SU-DHL-6 (cell line): Measurements from ENCODE around the gene ZNF804B.

Source experiments
- H2AFZ ChIP-seq: fragments of 200-600 bp; sonication (generic); 2 replicates; pipeline ENCODE4 v1.6.1; 2014; ENCODE audit warnings: low read depth, mild to moderate bottlenecking, moderate library complexity, mixed read lengths, antibody characterized with exemption, low read length; ENCODE audit not compliant: severe bottlenecking
- H3F3A ChIP-seq: fragments of 200-600 bp; shearing (Covaris generic); 2 replicates; pipeline ENCODE4 v1.6.0; 2016; ENCODE audit warnings: antibody characterized with exemption, mild to moderate bottlenecking; ENCODE audit not compliant: insufficient read depth
- H3K27ac ChIP-seq: fragments of 200-600 bp; sonication (generic); 2 replicates; pipeline ENCODE4 v1.5.1; 2016; ENCODE audit warnings: low read depth, mild to moderate bottlenecking, low read length, moderate library complexity, mixed read lengths
- H3K27me3 ChIP-seq: fragments of 200-600 bp; sonication (generic), shearing (Covaris generic); 2 replicates; pipeline ENCODE4 v1.6.0; 2014; ENCODE audit warnings: mild to moderate bottlenecking, low read length
- H3K36me3 ChIP-seq: fragments of 200-600 bp; sonication (generic); 2 replicates; pipeline ENCODE4 v1.6.1; 2014; ENCODE audit warnings: mild to moderate bottlenecking, low read length, mixed read lengths
- H3K4me2 ChIP-seq: fragments of 300-600, 200-600 bp; shearing (Covaris generic), sonication (generic); 2 replicates; pipeline ENCODE4 v1.6.0; 2014; ENCODE audit warnings: low read length, low read depth, mild to moderate bottlenecking; ENCODE audit not compliant: poor library complexity, severe bottlenecking
- H3K4me3 ChIP-seq: fragments of 200-600 bp; sonication (generic); 2 replicates; pipeline ENCODE4 v1.5.1; 2014; ENCODE audit warnings: antibody characterized with exemption, low read length, mild to moderate bottlenecking, mixed read lengths; ENCODE audit not compliant: insufficient read depth, poor library complexity, severe bottlenecking
- H3K79me2 ChIP-seq: fragments of 200-600 bp; sonication (generic); 2 replicates; pipeline ENCODE4 v1.6.1; 2014; ENCODE audit warnings: mild to moderate bottlenecking, low read length, moderate library complexity; ENCODE audit not compliant: insufficient read depth
- H3K9ac ChIP-seq: fragments of 200-600 bp; sonication (generic); 2 replicates; pipeline ENCODE4 v1.7.0; 2014; ENCODE audit warnings: mild to moderate bottlenecking, low read length
- H3K9me2 ChIP-seq: fragments of 200-600 bp; sonication (generic); replicated peaks from 2 replicates; pipeline ENCODE4 v1.6.1; 2014; ENCODE audit warnings: low read length; ENCODE audit not compliant: insufficient read depth
- H3K9me3 ChIP-seq: fragments of 200-600 bp; sonication (generic); 2 replicates; pipeline ENCODE4 v1.6.1; 2014; ENCODE audit warnings: low read length, mixed read lengths; ENCODE audit not compliant: insufficient read depth
- H4K20me1 ChIP-seq: fragments of 200-600 bp; sonication (generic); 2 replicates; pipeline ENCODE4 v1.6.1; 2014; ENCODE audit warnings: low read depth, mild to moderate bottlenecking, antibody characterized with exemption, low read length, moderate library complexity, mixed read lengths
- CTCF ChIP-seq: fragments of 200-600 bp; sonication (generic); IDR thresholded peaks from one replicate; pipeline ENCODE4 v1.5.1; 2017; ENCODE audit warnings: antibody characterized with exemption, mild to moderate bottlenecking, low read length, moderate library complexity; ENCODE audit not compliant: insufficient read depth, poor library complexity, severe bottlenecking
- EZH2phosphoT487 ChIP-seq: fragments of 200-600 bp; sonication (generic), shearing (Covaris generic); conservative IDR thresholded peaks from 2 replicates; pipeline ENCODE4 v1.6.1; 2018; ENCODE audit warnings: mild to moderate bottlenecking, antibody characterized with exemption, low read length, moderate library complexity, mixed read lengths

The ZNF804B gene

GRCh38 chr7:88792361-88792760 is 32.9 kb downstream of the ZNF804B start:
- H3F3A ChIP-seq, result no peaks in the 10 kb centered on the region
- H3K9me3 ChIP-seq, result no peaks in the 10 kb centered on the region
- H3K27ac ChIP-seq, result no peak overlapping the region
- no peaks in the 10 kb centered on the region for H3K9me2 ChIP-seq
- no peak overlapping the region for H2AFZ ChIP-seq
- H3K4me3 ChIP-seq, result no peak overlapping the region
- H4K20me1 ChIP-seq, result no peaks in the 10 kb centered on the region
- no peak overlapping the region for H3K4me2 ChIP-seq
- H3K79me2 ChIP-seq, result no peaks in the 10 kb centered on the region
- H3K9ac ChIP-seq, result no peak overlapping the region
- no peaks in the 10 kb centered on the region for H3K27me3 ChIP-seq
- no peaks in the 10 kb centered on the region for H3K36me3 ChIP-seq
- TF ChIP-seq CTCF, result no peak
- TF ChIP-seq EZH2phosphoT487, result no peak

GRCh38 chr7:88795553-88795952 is 36.1 kb downstream of the ZNF804B start, which contains the start of gene TEX47:
TSS of gene TEX47 (minus strand) at chr7:88795737. CDS start at chr7:88794942, 795 bp downstream.
- Histone ChIP-seq H2AFZ (no peak within 1 kb of the TSS), H3K9ac (no peak within 1 kb of the TSS), H3K9me3 (no peaks in the 10 kb centered on the region), H3K27ac (no peak within 1 kb of the TSS), H3K4me2 (no peak within 1 kb of the TSS), H3K9me2 (no peaks in the 10 kb centered on the region), H3K36me3 (no peaks in the 10 kb centered on the region), H3K27me3 (no peaks in the 10 kb centered on the region), H3F3A (no peaks in the 10 kb centered on the region), H3K4me3 (no peak within 1 kb of the TSS), H3K79me2 (no peaks in the 10 kb centered on the region), H4K20me1 (no peaks in the 10 kb centered on the region)
- TF ChIP-seq EZH2phosphoT487, result no peak
- no peak for TF ChIP-seq CTCF

GRCh38 chr7:88801046-88801445 is 41.5 kb downstream of the ZNF804B start:
- TF ChIP-seq CTCF, result no peak
- no peak for TF ChIP-seq EZH2phosphoT487
- H3K9me2 ChIP-seq, result no peaks in the 10 kb centered on the region

More at GRCh38 chr7:88801046-88801445, 41.5 kb downstream of the ZNF804B start:
- Histone ChIP-seq H3K9ac (no peak overlapping the region), H3K27me3 (no peaks in the 10 kb centered on the region), H3K79me2 (no peaks in the 10 kb centered on the region), H3K4me3 (no peak overlapping the region), H3K4me2 (no peak overlapping the region), H2AFZ (no peak overlapping the region), H3K27ac (no peak overlapping the region), H4K20me1 (no peaks in the 10 kb centered on the region), H3F3A (no peaks in the 10 kb centered on the region), H3K36me3 (no peaks in the 10 kb centered on the region), H3K9me3 (no peaks in the 10 kb centered on the region)
